GM18508 (cell line): ENCODE measurements around the gene LSM5.

Experiments used
- ATAC-seq: cut with Tn5 transposase; IDR thresholded peaks from one replicate; pipeline ENCODE4 v1.9.1; 2021; ENCODE audit warnings: moderate number of reproducible peaks; ENCODE audit not compliant: insufficient read depth, unreplicated experiment

The LSM5 gene

GRCh38 chr7:32490127-32490796, at the start of gene LSM5:
TSS of gene LSM5 (minus strand) at chr7:32490380. CDS start at chr7:32490365, 15 bp downstream.
- ATAC-seq, result peak; percentile 91

DNA sequence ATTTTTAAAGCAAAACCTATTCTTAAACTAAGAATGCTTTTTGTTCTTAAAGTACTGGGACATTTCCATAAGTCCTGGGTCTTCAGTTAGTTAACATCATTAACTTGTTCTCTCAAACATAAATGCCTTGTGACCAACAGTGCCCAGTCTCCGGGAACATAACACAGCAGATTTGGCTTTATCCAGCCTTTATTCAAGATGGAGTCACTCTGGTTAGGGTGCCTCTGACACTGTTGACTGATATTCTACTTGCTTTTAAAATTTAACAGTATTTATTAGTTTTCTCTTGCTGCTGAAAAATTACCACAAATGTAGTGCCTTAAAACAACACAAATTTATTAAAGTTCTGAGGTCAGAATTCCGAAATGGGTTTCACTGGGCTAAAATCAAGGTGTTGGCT, 49.2 kb upstream of the LSM5 start:
- no peak for ATAC-seq

- no peak for ATAC-seq
Measured at GRCh38 chr7:32537760-32538159, 47.6 kb upstream of the LSM5 start.

DNA sequence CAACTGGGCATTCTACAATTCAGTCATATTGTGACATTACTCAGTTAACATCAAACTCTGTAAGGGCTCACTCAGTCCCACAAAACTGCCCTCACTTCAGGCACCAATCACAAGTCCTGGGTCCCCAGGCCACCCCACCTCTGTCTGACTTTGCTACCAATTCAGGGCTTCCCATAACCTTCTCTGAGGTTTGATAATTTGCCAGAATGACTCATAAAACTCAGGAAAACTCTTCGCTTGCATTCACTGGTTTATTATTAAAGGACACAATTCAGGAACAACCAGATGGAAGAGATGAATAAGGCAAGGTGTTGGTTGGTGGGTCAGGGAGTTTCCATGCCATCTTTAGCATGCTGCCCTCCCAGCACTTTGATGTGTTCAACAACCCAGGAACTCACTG, 46.4 kb upstream of the LSM5 start:
- ATAC-seq, result no peak

DNA sequence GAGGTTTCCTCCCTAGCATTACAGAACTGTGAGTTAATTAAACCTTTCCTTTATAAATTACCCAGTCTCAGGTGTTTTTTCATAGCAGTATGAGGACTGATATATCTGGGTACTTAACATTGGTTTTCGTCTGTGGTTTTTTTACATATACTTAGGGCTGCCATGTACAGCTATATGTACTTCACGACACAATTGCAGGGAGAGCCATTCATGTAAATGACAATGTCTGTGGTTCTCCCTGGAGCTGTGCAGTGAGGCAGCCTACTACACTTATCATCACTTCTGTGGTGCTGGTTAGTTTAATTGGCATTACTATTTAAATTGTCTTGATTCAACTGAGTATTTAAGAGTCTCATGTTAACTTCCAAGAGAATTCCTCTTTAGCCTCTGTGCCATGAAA, 45.8 kb upstream of the LSM5 start:
- ATAC-seq, result no peak

DNA sequence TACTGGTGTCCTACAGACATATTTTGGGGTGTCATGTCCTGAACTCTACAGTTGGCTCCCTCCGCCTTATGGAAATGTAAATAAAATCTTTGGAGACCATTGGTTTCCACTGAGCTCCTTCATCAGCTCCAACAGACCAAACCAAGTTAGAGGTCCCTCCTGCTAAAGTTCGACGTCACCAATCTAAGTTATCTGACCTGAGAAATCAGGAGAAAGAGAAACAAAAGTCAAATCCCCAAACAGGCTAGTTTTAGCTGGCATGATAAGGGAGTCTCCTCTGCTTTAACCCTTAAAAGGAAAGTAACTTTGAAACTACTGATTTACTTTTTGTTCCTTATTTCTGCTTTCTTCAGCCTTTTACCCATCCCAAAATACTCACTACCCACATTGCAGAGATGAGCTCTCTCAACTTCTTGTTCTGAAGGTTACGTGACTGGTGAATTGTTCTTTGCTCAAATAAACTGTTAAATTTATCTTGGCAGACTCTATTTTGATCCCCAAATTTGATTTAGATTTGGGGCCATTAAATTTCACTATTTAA, 45.1 kb upstream of the LSM5 start:
- ATAC-seq, result no peak

- no peak for ATAC-seq
Measured at GRCh38 chr7:32533276-32534029, 43.3 kb upstream of the LSM5 start.

DNA sequence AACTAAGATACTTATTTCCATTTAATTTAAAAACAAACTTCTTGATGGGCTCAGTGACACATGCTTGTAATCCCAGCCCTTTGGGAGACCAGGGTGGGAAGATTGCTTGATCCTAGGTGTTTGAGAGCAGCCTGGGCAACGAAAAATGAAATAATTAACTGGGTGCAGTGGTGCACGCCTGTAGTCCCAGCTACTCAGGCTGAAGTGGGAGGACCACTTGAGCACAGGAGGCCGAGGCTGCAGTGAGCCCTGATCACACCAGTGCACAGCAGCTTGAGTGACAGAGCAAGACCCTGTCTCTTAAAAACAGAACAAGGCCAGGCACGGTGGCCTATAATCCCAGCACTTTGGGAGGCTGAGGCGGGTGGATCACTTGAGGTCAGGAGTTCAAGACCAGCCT, 42.5 kb upstream of the LSM5 start:
- no peak for ATAC-seq

DNA sequence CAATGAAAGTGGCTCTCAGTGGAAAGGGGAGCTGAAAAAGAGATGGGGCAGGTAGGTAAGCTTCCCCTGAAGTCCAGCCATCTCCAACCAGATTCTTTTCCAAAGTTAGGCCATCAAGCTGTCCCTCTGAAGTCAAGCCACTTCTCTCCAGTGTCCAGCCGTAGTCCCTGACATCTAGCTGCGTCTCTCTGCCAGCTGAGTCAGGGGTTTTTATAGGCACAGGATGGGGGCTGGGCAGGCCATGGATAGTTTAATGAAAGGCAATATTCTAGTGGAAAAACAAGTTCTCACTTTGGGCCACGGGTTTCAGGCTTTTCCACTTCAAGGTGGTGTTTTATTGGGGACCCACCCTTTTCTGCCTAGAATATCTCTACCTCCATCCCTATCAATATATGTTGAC, 41.9 kb upstream of the LSM5 start:
- no peak for ATAC-seq

GRCh38 chr7:32531402-32531801, 41.2 kb upstream of the LSM5 start:
- no peak for ATAC-seq

DNA sequence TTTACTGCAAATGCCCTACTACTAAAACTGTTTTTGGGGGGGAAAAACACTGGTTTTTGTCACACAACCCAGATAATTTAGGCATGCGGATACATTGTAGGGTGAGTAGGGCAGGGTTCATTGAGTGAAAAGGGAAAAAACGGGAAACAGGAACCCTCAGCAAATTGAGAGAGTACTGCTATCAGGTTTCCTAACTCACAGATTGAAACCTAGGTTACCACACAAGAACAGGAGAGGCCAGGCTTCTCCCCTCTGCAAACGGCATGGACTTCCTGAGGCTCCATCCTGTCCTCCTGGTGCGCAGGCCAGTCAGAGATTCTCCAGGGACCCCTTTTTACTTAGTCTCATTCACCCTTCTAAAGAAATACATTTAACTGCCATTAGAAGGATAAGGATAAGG, 35.7 kb upstream of the LSM5 start:
- no peak for ATAC-seq

GRCh38 chr7:32524631-32525030, 34.5 kb upstream of the LSM5 start:
- no peak for ATAC-seq

GRCh38 chr7:32522746-32523530, 32.8 kb upstream of the LSM5 start:
- no peak for ATAC-seq

GRCh38 chr7:32519763-32520162, 29.6 kb upstream of the LSM5 start:
- no peak for ATAC-seq

GRCh38 chr7:32518534-32519140, 28.5 kb upstream of the LSM5 start:
- ATAC-seq, result no peak

DNA sequence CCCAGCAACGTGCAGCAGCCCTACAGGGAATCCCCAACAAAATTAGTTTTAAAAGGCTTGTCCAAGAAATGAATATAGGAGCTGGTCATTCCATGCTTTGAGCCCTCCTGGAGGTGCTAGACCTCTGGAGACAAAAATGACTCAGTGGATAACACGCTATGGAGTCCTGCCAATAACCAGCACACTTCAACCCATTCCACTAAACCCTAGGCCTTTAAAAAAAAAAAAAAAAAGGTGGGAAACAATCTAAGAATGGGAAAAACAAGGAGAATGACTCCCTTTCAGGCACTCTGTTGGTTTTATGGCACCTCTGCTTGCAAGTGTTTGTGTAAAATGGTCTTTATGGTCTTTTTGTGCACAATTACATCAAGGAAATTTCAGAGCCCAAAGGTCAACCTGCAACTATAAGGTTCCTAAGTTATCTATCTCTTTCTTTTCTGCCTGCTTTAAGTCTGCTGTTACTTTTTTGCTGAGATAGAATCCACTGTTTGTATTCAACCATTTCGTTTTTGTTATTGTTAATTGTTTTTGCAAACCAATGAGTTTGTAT, 26.4 kb upstream of the LSM5 start:
- ATAC-seq, result no peak

DNA sequence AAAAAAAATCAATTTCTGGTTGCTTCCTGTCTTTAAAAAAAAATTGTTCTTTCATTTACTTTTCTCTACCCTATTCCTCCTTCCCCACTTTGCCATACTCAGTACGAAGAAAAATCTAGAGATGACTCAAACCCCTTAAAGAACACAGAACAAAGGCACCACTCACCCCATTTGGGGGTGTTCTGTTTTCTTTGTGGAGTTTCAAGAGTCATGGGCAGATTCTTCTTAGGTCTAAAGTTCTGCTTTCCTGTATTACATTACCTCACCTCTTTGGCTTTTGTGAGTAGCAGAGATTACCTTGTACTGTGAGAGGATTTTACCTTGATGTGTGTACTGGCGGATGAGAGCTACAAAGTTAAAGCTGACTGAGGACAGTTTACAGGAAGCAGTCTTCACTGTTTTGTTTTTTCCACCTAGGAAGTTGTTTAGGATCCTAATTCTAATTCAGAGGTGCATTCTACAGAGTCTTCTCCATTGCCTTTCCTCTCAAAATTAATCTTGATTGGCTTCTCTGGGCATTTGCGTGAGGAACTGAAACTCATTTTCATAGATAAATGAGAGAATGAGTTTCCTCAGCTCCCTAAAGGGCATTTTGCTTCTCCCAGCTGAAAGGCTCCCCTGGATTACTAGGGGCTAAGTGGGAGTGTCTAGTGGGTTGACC, 25.8 kb upstream of the LSM5 start:
- ATAC-seq, result peak; percentile 81

DNA sequence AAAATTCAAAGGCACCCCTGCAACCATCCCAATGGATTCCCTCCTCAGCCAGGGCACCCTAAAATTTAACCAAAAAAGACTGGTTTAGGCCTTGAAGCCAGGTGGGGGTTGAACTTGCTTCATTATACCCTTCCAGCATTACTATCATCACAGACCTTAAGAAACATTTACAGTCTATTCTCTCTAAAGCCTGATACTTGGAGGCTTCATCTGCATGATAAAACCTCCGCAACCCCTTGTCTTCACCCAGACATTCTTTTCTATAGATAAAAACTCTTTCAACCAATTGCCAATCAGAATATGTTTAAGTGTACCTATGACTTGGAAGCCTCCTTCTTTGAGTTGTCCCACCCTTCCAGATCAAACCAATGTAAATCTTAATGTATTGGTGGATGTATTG, 23.0 kb upstream of the LSM5 start:
- ATAC-seq, result no peak

DNA sequence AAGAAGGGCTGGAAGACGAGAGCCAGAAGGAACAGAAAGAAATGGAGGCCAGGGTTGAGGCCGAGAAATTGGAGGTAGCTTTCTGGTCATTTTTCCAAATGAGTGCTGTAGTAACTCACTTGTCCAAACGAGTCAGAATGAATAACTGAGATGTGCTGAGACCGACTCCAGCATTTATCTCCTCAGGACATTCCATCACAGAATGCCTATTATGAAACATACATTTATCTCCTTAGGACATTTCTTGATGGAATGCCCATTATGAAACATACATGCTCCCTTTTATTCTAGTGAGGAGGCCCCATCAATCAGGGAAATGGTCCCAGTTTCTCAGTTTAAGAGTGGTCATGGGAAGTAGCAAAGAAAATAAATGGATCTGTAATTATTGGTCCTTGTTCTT, 21.6 kb upstream of the LSM5 start:
- no peak for ATAC-seq

GRCh38 chr7:32507414-32507813, 17.2 kb upstream of the LSM5 start:
- ATAC-seq, result no peak
